Body of pancreas (tissue), 4 donors: ENCODE data around the gene DCHS2.

ENCODE experiments used
- CTCF ChIP-seq, 7 experiments: fragments of 450-650 bp in 4 of 7; fragments of 200-600 bp in 3 of 7; sonication (generic) in 3 of 7; IDR thresholded peaks; one replicate each; pipeline ENCODE4 v1.5.1; 2016 to 2019; ENCODE audit warnings: antibody characterized with exemption in 7 of 7
- POLR2A ChIP-seq, 3 donors: fragments of 450-650 bp; IDR thresholded peaks; one replicate each; pipeline ENCODE4 v1.6.1; 2016; ENCODE audit warnings: antibody characterized with exemption in 3 of 3, mild to moderate bottlenecking in 2 of 3

GRCh38 chr4:154527308-154527707, 35.7 kb upstream of the DCHS2 start:
- TF ChIP-seq CTCF (IDR thresholded peaks at IDR 0.05): no peak
- TF ChIP-seq POLR2A (IDR thresholded peaks at IDR 0.05): no peak
